ENCODE results near the gene SOX18. TPM values are rescaled to one million over a fixed set of nuclear protein-coding genes. Genes with fewer than 3 reads are reported as not detected.

Gene SOX18
- polyA plus RNA-seq, 3 donors = not detected

DNA sequence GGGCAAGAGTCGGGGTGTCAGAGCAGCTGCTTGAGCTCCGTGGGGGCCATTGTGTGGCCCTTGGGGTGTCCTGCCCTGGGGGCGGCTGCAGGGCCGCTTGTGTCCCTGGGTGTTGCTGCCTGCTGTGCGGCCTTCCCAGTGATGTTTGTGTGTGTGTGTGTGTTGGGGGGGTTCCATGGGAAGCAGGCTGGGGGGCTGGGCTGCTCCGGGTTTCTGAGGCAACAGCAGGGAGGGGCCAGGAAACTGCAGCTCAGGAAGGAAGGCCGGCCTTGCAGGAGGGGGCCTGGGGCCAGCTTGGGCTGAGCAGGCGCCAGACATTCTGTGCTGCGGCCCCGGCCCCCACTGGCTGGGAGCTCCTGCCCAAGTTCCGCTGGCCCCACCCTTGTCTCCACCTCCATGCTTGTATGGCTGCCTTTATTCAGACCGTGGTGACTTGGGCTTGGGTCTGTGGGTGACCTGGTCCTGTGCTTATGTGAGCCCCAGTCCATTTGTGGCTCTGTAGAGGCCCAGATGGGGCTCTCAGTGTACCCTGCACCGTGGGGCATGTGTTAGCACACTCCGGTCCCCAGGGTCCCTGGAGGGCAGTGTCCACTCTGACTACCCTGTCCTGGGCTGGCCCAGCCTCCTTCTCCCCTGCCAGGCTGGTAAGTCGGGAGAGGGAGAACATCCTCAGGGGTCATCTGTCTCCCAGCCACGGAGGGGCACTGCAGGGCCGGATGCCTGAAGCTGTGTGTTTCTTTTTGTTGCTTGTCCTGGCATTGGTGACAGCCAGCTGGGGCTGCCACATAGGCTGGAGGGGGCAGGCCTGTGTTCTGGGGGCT lies 4.6 kb upstream of the SOX18 start:
- Histone ChIP-seq H3K9me3 (replicated peaks in 1 of 2; ENCODE audit: control insufficient read depth in 1 of 2, insufficient read depth in 1 of 2, low read length in 2 of 2) (peaks cover 0 to 10% of the 10 kb centered on the region in 2 donors), H3K36me3 (replicated peaks in 1 of 2; ENCODE audit: control insufficient read depth in 1 of 2, insufficient read depth in 2 of 2, low read length in 2 of 2) (no peaks in the 10 kb centered on the region), H3K4me2 (replicated peaks; ENCODE audit: extremely low read depth, low read length, poor library complexity, severe bottlenecking) (no peak overlapping the region), H3K79me2 (ENCODE audit: insufficient read depth, low read length) (no peaks in the 10 kb centered on the region), H3K27me3 (ENCODE audit: control insufficient read depth in 2 of 2, insufficient read depth in 2 of 2, low read length in 2 of 2) (peaks cover 10 to 55% of the 10 kb centered on the region in 2 donors), H2AFZ (ENCODE audit: insufficient read depth, low read depth, low read length, poor library complexity, severe bottlenecking) (peak overlapping the region; percentile 24), H4K20me1 (ENCODE audit: insufficient read depth, low read length) (no peaks in the 10 kb centered on the region), H3K27ac (ENCODE audit: low read depth in 1 of 2, low read length in 2 of 2) (no peak overlapping the region), H3K4me1 (ENCODE audit: control insufficient read depth in 1 of 2, insufficient read depth in 2 of 2, low read length in 2 of 2) (peaks cover 14 to 16% of the 10 kb centered on the region in 2 donors), H3K9ac (ENCODE audit: insufficient read depth, low read length, poor library complexity, severe bottlenecking) (no peak overlapping the region), H3K4me3 (replicated peaks in 1 of 3; ENCODE audit: low read depth in 2 of 3, low read length in 3 of 3) (no peak overlapping the region)
- WGBS (ENCODE audit: insufficient coverage) = 10% methylated on average over 15 of the region's 17 CpGs
- Mint-ChIP-seq H3K27me3 (ENCODE audit: low read depth in 3 of 3) (peaks cover 48 to 81% (median 51%) of the 10 kb centered on the region in 3 donors), H3K4me3 (peak overlapping the region in 1 of 2 donors; percentile 21), H3K4me1 (peaks cover 21% of the 10 kb centered on the region), H3K36me3 (peaks cover 0 to 3% of the 10 kb centered on the region in 2 donors), H3K27ac (peak overlapping the region in 1 of 7 donors; percentile 47), H3K9me3 (peaks cover 0 to 5% (median 0%) of the 10 kb centered on the region in 7 donors)
- TF ChIP-seq, protein P1, sequence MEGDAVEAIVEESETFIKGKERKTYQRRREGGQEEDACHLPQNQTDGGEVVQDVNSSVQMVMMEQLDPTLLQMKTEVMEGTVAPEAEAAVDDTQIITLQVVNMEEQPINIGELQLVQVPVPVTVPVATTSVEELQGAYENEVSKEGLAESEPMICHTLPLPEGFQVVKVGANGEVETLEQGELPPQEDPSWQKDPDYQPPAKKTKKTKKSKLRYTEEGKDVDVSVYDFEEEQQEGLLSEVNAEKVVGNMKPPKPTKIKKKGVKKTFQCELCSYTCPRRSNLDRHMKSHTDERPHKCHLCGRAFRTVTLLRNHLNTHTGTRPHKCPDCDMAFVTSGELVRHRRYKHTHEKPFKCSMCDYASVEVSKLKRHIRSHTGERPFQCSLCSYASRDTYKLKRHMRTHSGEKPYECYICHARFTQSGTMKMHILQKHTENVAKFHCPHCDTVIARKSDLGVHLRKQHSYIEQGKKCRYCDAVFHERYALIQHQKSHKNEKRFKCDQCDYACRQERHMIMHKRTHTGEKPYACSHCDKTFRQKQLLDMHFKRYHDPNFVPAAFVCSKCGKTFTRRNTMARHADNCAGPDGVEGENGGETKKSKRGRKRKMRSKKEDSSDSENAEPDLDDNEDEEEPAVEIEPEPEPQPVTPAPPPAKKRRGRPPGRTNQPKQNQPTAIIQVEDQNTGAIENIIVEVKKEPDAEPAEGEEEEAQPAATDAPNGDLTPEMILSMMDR (IDR thresholded peaks at IDR 0.05) = peak; percentile 25
- intact Hi-C loops (cut with micrococcal nuclease) = no loop called here
- no peak for DNase-seq

DNA sequence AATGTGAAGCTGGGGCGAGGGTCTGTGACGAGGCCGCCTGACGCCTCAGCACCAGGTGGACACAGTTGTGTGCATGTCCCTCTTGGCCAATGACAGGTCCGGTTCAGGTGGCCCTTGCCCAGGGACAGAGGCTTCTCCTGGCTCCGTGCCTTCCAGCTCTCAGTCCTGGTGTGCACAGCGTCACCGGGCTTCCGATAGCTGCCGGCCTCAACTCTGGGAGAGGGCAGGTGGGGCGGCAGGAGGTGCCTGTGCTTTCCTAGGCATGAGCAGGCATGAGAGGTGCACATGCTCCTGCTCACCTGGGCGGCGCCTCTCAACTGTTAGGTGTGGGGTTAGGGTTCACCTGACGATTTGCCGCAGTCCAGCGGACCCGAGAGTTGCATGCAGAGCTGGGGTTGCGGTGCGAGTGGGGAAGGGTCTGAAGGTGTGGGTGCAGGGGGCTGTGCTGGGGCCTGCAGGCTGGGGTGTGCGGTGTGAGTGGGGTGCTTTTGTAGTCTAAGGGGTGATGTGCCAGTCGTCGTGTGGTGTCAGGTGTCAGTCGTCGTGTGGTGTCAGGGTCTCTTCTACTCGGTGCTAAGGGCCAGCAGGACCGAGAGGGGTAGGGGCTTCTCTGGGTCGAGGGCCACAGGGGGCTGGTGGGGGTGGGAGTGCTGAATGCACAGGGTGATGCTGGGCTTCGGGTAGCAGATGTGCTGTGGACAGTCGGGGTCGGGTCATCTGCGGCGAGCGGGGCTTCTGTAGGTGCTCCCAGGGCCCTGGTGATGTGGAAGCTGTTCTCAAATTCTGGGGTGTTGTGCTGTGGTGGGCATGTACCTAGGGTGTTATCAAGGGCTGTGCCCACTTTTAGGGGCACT lies 3.8 kb upstream of the SOX18 start:
- DNase-seq = no peak

More for the DNA sequence above, 3.8 kb upstream of the SOX18 start:
- H3K4me3 Mint-ChIP-seq = peak overlapping the region in 1 of 2 donors; percentile 2
- H3K27me3 ChIP-seq (ENCODE audit: control insufficient read depth in 2 of 2, insufficient read depth in 2 of 2, low read length in 2 of 2) = peaks cover 10 to 55% of the 10 kb centered on the region in 2 donors
- no peaks in the 10 kb centered on the region for H3K79me2 ChIP-seq (ENCODE audit: insufficient read depth, low read length)
- TF ChIP-seq, protein P1 (IDR thresholded peaks at IDR 0.05) = no peak
- no peak overlapping the region for H3K4me2 ChIP-seq (replicated peaks; ENCODE audit: extremely low read depth, low read length, poor library complexity, severe bottlenecking)
- H3K9me3 ChIP-seq (replicated peaks in 1 of 2; ENCODE audit: control insufficient read depth in 1 of 2, insufficient read depth in 1 of 2, low read length in 2 of 2) = peaks cover 0 to 10% of the 10 kb centered on the region in 2 donors
- no peaks in the 10 kb centered on the region for H4K20me1 ChIP-seq (ENCODE audit: insufficient read depth, low read length)
- H3K4me3 ChIP-seq (replicated peaks in 1 of 3; ENCODE audit: low read depth in 2 of 3, low read length in 3 of 3) = no peak overlapping the region
- H3K27ac Mint-ChIP-seq = peak overlapping the region in 3 of 7 donors; percentile 8 to 81 (median 31)
- WGBS (ENCODE audit: insufficient coverage) = 88% methylated on average over 32 of the region's 33 CpGs
- no peak overlapping the region for H2AFZ ChIP-seq (ENCODE audit: insufficient read depth, low read depth, low read length, poor library complexity, severe bottlenecking)
- no peaks in the 10 kb centered on the region for H3K36me3 ChIP-seq (replicated peaks in 1 of 2; ENCODE audit: control insufficient read depth in 1 of 2, insufficient read depth in 2 of 2, low read length in 2 of 2)
- peaks cover 49 to 84% (median 51%) of the 10 kb centered on the region in 3 donors for H3K27me3 Mint-ChIP-seq (ENCODE audit: low read depth in 3 of 3)
- intact Hi-C loops (cut with micrococcal nuclease) = no loop called here
- H3K4me1 ChIP-seq (ENCODE audit: control insufficient read depth in 1 of 2, insufficient read depth in 2 of 2, low read length in 2 of 2) = peaks cover 14 to 16% of the 10 kb centered on the region in 2 donors
- no peak overlapping the region for H3K9ac ChIP-seq (ENCODE audit: insufficient read depth, low read length, poor library complexity, severe bottlenecking)
- H3K4me1 Mint-ChIP-seq = peaks cover 21% of the 10 kb centered on the region
- H3K27ac ChIP-seq (ENCODE audit: low read depth in 1 of 2, low read length in 2 of 2) = no peak overlapping the region
- peaks cover 0 to 5% (median 0%) of the 10 kb centered on the region in 7 donors for H3K9me3 Mint-ChIP-seq
- peaks cover 0 to 3% of the 10 kb centered on the region in 2 donors for H3K36me3 Mint-ChIP-seq

All from CD14-positive monocyte (primary cell).